CD8-positive, alpha-beta memory T cell (primary cell): Measurements from ENCODE around the gene ACTRT2. TPM values are rescaled to one million over a fixed set of nuclear protein-coding genes. Genes with fewer than 3 reads are reported as not detected.

Experiments used
- CTCF ChIA-PET: fragments of 350-600 bp; sonication (Branson Sonifier 250); formaldehyde crosslinking; loops from one replicate; lab custom pipeline; 2021; ENCODE audit warnings: antibody characterized with exemption; lab: Charles Lee
- POLR2A ChIA-PET: fragments of 350-600 bp; sonication (Branson Sonifier 250); formaldehyde crosslinking; loops from one replicate; lab custom pipeline; 2021; ENCODE audit warnings: antibody characterized with exemption; lab: Charles Lee
- DNase-seq, 5 donors: peaks; one replicate each; pipeline versions ENCODE4 v3.0.0 to v3.0.0-alpha.2; 2020 to 2022; ENCODE audit warnings: mixed read lengths in 1 of 5
- H3K27ac ChIP-seq: one replicate; pipeline ENCODE4 v1.7.0; 2013; ENCODE audit warnings: low read depth, mild to moderate bottlenecking, low read length, moderate library complexity
- H3K27me3 ChIP-seq: 2 replicates; pipeline ENCODE4 v1.7.0; 2013; ENCODE audit warnings: low read length, mild to moderate bottlenecking; ENCODE audit not compliant: insufficient read depth, poor library complexity, severe bottlenecking
- H3K36me3 ChIP-seq: 2 replicates; pipeline ENCODE4 v1.7.0; 2013; ENCODE audit warnings: mild to moderate bottlenecking, low read length, moderate library complexity; ENCODE audit not compliant: insufficient read depth
- H3K4me1 ChIP-seq: 2 replicates; pipeline ENCODE4 v1.7.0; 2013; ENCODE audit warnings: mild to moderate bottlenecking, low read length, moderate library complexity; ENCODE audit not compliant: insufficient read depth
- H3K4me3 ChIP-seq: 2 replicates; pipeline ENCODE4 v1.7.0; 2013; ENCODE audit warnings: mild to moderate bottlenecking, low read length
- H3K9me3 ChIP-seq: 2 replicates; pipeline ENCODE4 v1.7.0; 2013; ENCODE audit warnings: mild to moderate bottlenecking, low read length
- H3K27ac Mint-ChIP-seq, 8 donors: one replicate each; pipeline ENCODE4 v1.8.0; 2020 to 2021; ENCODE audit warnings: mixed read lengths in 8 of 8, mild to moderate bottlenecking in 6 of 8, inconsistent platforms in 3 of 8, moderate library complexity in 3 of 8
- H3K27me3 Mint-ChIP-seq, 2 donors: one replicate each; pipeline ENCODE4 v1.8.0; 2020 to 2021; ENCODE audit warnings: mixed read lengths in 2 of 2, mild to moderate bottlenecking in 1 of 2, moderate library complexity in 1 of 2
- H3K36me3 Mint-ChIP-seq, 3 donors: one replicate each; pipeline ENCODE4 v1.8.0; 2020 to 2021; ENCODE audit warnings: mixed read lengths in 3 of 3, inconsistent platforms in 1 of 3, mild to moderate bottlenecking in 1 of 3
- H3K4me1 Mint-ChIP-seq, 3 donors: one replicate each; pipeline ENCODE4 v1.8.0; 2020 to 2021; ENCODE audit warnings: mixed read lengths in 3 of 3, inconsistent platforms in 1 of 3, mild to moderate bottlenecking in 1 of 3
- H3K4me3 Mint-ChIP-seq, 7 donors: one replicate each; pipeline ENCODE4 v1.8.0; 2020 to 2021; ENCODE audit warnings: mixed read lengths in 7 of 7, mild to moderate bottlenecking in 6 of 7, moderate library complexity in 4 of 7, inconsistent platforms in 2 of 7
- H3K9me3 Mint-ChIP-seq, 5 donors: one replicate each; pipeline ENCODE4 v1.8.0; 2020 to 2022; ENCODE audit warnings: mixed read lengths in 5 of 5, mild to moderate bottlenecking in 3 of 5, moderate library complexity in 2 of 5, inconsistent platforms in 1 of 5
- polyA plus RNA-seq: library from polyadenylated mRNA; unstranded; fragments of 300-500 nt; fragmentation: Illumina TruSeq; gene quantifications from one replicate; pipeline ENCODE4 v1.2.3, GENCODE V29; 2021
- total RNA-seq, 2 experiments: library from RNA; stranded (reverse); gene quantifications; one replicate each; pipeline ENCODE4 v1.2.3, GENCODE V29; 2021

Gene ACTRT2
- total and polyA plus RNA-seq, 3 experiments from 2014 or later = not detected

- CTCF ChIA-PET = no interaction called here
- POLR2A ChIA-PET = no interaction called here
- no peaks in the 10 kb centered on the region for H3K9me3 Mint-ChIP-seq
- H3K27me3 Mint-ChIP-seq = no peaks in the 10 kb centered on the region
- no peaks in the 10 kb centered on the region for H3K36me3 Mint-ChIP-seq
- no peak overlapping the region for H3K27ac Mint-ChIP-seq
- Histone ChIP-seq H3K27ac (no peak overlapping the region), H3K4me1 (no peaks in the 10 kb centered on the region), H3K27me3 (no peaks in the 10 kb centered on the region), H3K9me3 (no peaks in the 10 kb centered on the region), H3K36me3 (no peaks in the 10 kb centered on the region), H3K4me3 (no peak overlapping the region)
- no peak overlapping the region for H3K4me3 Mint-ChIP-seq
- no peak for DNase-seq
- peaks cover 0 to 8% (median 1%) of the 10 kb centered on the region in 3 donors for H3K4me1 Mint-ChIP-seq
Measured at GRCh38 chr1:2976180-2976562, 45.1 kb upstream of the ACTRT2 start.

- Histone ChIP-seq H3K27me3 (no peaks in the 10 kb centered on the region), H3K4me1 (no peaks in the 10 kb centered on the region), H3K9me3 (no peaks in the 10 kb centered on the region), H3K36me3 (no peaks in the 10 kb centered on the region), H3K27ac (no peak overlapping the region), H3K4me3 (no peak overlapping the region)
- Mint-ChIP-seq H3K4me1 (peaks cover 0 to 5% (median 1%) of the 10 kb centered on the region in 3 donors), H3K9me3 (no peaks in the 10 kb centered on the region), H3K36me3 (no peaks in the 10 kb centered on the region), H3K4me3 (no peak overlapping the region), H3K27ac (no peak overlapping the region), H3K27me3 (peaks cover 0 to 1% of the 10 kb centered on the region in 2 donors)
- ChIA-PET POLR2A (no interaction called here), CTCF (no interaction called here)
- DNase-seq = no peak
Measured at GRCh38 chr1:2977886-2978611, 43.2 kb upstream of the ACTRT2 start.

GRCh38 chr1:2978691-2979190 is 42.5 kb upstream of the ACTRT2 start:
- CTCF ChIA-PET = no interaction called here
- Mint-ChIP-seq H3K27me3 (peaks cover 0 to 1% of the 10 kb centered on the region in 2 donors), H3K27ac (no peak overlapping the region), H3K9me3 (no peaks in the 10 kb centered on the region), H3K4me3 (no peak overlapping the region), H3K4me1 (no peaks in the 10 kb centered on the region), H3K36me3 (no peaks in the 10 kb centered on the region)
- Histone ChIP-seq H3K9me3 (no peaks in the 10 kb centered on the region), H3K27me3 (no peaks in the 10 kb centered on the region), H3K27ac (no peak overlapping the region), H3K4me1 (no peaks in the 10 kb centered on the region), H3K4me3 (no peak overlapping the region), H3K36me3 (no peaks in the 10 kb centered on the region)
- POLR2A ChIA-PET = no interaction called here
- no peak for DNase-seq

GRCh38 chr1:2979191-2980072 is 41.8 kb upstream of the ACTRT2 start:
- CTCF ChIA-PET = no interaction called here
- POLR2A ChIA-PET = no interaction called here
- no peaks in the 10 kb centered on the region for H3K4me1 ChIP-seq
- H3K9me3 ChIP-seq = no peaks in the 10 kb centered on the region
- no peaks in the 10 kb centered on the region for H3K36me3 ChIP-seq
- DNase-seq = no peak
- H3K4me3 ChIP-seq = no peak overlapping the region
- Mint-ChIP-seq H3K9me3 (no peaks in the 10 kb centered on the region), H3K27me3 (peaks cover 0 to 1% of the 10 kb centered on the region in 2 donors), H3K36me3 (no peaks in the 10 kb centered on the region), H3K4me3 (no peak overlapping the region), H3K4me1 (no peaks in the 10 kb centered on the region), H3K27ac (no peak overlapping the region)
- H3K27ac ChIP-seq = no peak overlapping the region
- no peaks in the 10 kb centered on the region for H3K27me3 ChIP-seq

GRCh38 chr1:2980073-2980791 is 41.0 kb upstream of the ACTRT2 start:
- no peak for DNase-seq
- POLR2A ChIA-PET = no interaction called here
- H3K36me3 ChIP-seq = no peaks in the 10 kb centered on the region
- Mint-ChIP-seq H3K36me3 (no peaks in the 10 kb centered on the region), H3K9me3 (no peaks in the 10 kb centered on the region), H3K27me3 (peaks cover 0 to 1% of the 10 kb centered on the region in 2 donors), H3K4me1 (no peaks in the 10 kb centered on the region), H3K4me3 (no peak overlapping the region), H3K27ac (peak overlapping the region in 2 of 8 donors; percentile 8 to 32)
- H3K9me3 ChIP-seq = no peaks in the 10 kb centered on the region
- no peaks in the 10 kb centered on the region for H3K4me1 ChIP-seq
- CTCF ChIA-PET = no interaction called here
- no peak overlapping the region for H3K27ac ChIP-seq
- H3K27me3 ChIP-seq = no peaks in the 10 kb centered on the region
- no peak overlapping the region for H3K4me3 ChIP-seq

GRCh38 chr1:2980849-2981248 is 40.4 kb upstream of the ACTRT2 start:
- Histone ChIP-seq H3K4me1 (no peaks in the 10 kb centered on the region), H3K27me3 (no peaks in the 10 kb centered on the region), H3K36me3 (no peaks in the 10 kb centered on the region), H3K27ac (no peak overlapping the region), H3K9me3 (no peaks in the 10 kb centered on the region), H3K4me3 (no peak overlapping the region)
- DNase-seq = no peak
- H3K27ac Mint-ChIP-seq = no peak overlapping the region
- H3K36me3 Mint-ChIP-seq = no peaks in the 10 kb centered on the region
- ChIA-PET POLR2A (no interaction called here), CTCF (no interaction called here)
- H3K9me3 Mint-ChIP-seq = no peaks in the 10 kb centered on the region
- H3K4me3 Mint-ChIP-seq = no peak overlapping the region
- H3K27me3 Mint-ChIP-seq = peaks cover 0 to 1% of the 10 kb centered on the region in 2 donors
- H3K4me1 Mint-ChIP-seq = no peaks in the 10 kb centered on the region

- Histone ChIP-seq H3K9me3 (no peaks in the 10 kb centered on the region), H3K27ac (no peak overlapping the region), H3K4me3 (no peak overlapping the region), H3K36me3 (no peaks in the 10 kb centered on the region), H3K27me3 (no peaks in the 10 kb centered on the region), H3K4me1 (no peaks in the 10 kb centered on the region)
- no peak for DNase-seq
- Mint-ChIP-seq H3K27ac (no peak overlapping the region), H3K9me3 (no peaks in the 10 kb centered on the region), H3K36me3 (no peaks in the 10 kb centered on the region), H3K4me3 (no peak overlapping the region), H3K4me1 (no peaks in the 10 kb centered on the region), H3K27me3 (peaks cover 0 to 1% of the 10 kb centered on the region in 2 donors)
- ChIA-PET CTCF (no interaction called here), POLR2A (no interaction called here)
Measured at GRCh38 chr1:2981388-2981787, 39.9 kb upstream of the ACTRT2 start.
